Dedifferentiated amniotic fluid mesenchymal stem cell (primary cell): Measurements from ENCODE around the gene TLL2.
A peak's percentile ranks its signal among the peaks of the same experiment; 100 is the strongest.

ENCODE experiments used
- DNase-seq: peaks from one replicate; pipeline ENCODE4 v3.0.0-alpha.2; 2016; ENCODE audit errors: extremely low spot score

TLL2 gene

DNA sequence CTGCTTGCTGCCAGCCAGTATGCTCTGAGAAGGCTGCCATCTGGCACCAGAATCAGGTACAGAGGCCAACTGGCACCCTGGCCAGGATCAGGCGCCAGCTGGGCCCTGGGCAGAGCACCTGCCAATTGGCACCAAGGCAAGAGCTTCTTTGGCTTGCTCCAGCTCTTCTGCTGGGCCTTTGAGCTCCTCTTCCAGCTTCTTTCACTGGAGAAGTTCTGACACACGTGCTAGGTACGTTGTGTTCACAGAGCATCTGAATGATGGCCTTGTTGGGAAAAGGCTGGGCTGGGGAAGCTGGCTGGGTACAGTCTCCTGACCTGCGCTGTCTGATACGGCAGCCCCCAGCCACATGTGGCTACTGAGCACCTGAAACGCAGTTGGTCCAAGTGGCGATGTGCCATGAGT is 123.3 kb downstream of the TLL2 start:
- DNase-seq, result no peak

DNA sequence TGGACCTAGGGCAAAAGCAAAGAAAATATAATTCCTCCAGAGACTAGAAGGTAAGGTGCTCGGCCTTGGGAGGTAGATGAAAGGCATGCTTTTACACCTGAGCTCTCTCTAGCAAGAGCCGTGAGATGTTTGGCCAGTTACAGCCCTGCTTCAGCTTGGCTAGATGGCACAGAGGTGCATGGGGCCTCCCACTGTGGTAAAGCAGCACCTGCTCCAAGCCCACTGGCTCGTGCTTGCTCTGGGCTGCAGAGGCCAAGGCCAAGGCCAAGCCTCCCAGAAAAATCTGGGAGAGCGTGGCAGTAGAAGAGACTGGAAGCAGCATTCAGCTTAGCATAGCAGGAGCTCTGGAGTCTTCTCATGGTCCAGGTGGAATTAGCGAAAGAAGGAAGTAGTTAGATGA is 123.9 kb downstream of the TLL2 start:
- no peak for DNase-seq

DNA sequence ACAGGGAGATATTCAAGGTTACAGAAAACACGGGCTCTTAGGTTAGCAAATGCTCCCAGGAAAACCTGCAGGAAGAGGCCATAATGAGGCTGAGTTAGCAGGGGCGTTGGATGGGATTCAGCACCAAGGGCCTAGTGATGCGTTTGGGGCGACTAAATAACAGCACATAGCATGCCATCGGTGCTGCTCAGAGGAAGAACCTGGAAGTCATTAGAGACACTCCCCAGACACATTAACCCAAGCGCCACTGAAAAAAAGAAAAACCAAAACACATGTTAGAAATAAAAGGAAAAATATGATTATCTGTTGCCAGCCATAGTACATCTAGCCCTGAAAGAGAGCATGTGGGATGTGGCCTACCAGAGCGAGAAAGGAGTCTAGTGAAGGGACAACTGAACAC is 126.1 kb downstream of the TLL2 start:
- peak; percentile 36 for DNase-seq

DNA sequence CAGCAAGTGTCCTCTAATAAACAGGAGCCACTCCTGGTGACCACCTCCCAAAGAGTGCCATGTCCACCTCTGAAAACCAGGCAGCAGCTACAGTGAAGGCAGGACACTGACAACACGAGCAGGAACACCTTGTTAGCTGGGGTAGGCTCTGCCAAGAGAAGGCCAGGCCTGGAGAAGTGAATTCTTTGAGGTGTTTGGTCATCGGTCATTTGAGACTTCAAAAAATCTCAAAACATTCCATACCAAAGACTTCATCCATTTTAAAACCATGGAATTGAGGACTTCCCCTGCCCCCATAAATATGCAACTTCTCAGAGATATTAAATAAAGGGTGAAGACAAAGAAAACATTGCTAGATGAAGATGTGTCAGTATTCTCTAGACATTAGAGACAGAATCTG is 126.6 kb downstream of the TLL2 start:
- peak; percentile 16 for DNase-seq

DNA sequence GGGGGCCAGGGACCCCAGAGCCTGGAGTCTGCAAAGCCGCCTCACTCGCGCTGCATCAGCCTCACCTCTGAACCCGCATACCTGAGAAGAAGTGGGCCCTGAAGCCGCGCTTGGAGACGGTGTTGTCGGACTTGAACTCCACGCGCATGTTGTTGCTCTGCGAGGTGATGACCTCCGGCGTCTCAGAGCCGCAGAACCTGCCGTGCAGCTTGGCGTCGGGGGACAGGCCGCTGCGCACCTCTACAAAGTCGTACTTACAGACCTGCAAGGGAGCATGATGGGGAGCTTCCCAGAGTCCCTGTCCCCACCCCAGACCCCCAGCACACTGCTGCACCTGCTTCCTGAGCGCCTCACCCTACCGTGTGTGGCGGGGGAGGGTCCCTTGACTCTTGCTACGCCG is 129.2 kb downstream of the TLL2 start:
- DNase-seq, result no peak

DNA sequence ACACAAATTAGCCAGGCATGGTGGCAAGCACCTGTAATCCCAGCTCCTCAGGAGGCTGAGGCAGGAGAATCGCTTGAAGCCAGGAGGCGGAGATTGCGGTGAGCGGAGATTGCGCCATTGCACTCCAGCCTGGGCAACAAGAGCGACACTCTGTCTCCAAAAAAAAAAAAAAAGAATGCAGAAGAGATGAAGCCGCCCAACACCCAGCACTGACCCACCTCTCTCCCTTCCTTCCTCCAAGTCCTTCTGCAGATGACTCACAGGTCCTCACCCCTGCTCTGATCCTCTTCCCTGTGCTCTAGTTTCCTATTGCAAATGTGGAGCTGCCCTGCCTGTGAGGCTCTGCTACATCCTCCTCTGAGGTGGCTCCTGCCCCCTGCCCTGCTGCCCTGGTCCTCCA is 132.9 kb downstream of the TLL2 start:
- no peak for DNase-seq

DNA sequence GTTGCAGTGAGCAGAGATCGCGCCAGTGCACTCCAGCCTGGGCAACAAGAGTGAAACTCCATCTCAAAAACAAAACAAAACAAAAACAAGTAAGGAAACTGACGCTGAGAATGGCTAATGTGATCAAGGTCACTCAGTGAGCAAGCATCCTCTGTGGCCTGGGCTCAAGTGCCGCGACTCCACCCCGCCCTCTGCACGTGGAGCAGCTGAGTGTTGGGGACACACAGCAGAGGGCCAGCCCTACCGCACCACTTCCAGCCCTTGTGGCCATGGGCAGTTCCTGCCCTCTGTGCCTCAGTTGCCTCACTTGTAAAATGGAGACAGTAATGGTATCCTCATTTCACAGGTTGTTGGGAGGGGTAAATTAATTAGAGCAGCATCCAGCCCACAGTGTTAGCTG is 134.0 kb downstream of the TLL2 start:
- no peak for DNase-seq

DNA sequence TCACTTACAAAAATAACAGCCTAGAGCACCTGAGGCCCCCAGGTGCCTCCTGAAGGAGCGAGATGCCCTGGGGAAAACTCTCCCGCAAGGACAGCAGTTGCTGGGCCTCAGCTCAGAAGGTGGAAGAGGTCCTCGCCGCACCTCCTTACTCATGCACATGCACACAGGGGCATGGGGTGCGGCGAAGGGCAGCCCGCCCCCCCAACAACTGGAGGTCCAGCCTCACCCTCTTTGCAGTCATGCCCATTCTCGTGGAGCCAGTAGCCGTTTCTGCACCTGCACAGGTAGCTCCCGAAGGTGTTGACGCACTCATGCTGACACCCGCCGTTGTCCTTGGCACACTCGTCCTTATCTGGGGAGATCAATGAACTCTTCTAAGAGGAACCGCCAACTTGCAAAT is 135.0 kb downstream of the TLL2 start:
- DNase-seq, result no peak

DNA sequence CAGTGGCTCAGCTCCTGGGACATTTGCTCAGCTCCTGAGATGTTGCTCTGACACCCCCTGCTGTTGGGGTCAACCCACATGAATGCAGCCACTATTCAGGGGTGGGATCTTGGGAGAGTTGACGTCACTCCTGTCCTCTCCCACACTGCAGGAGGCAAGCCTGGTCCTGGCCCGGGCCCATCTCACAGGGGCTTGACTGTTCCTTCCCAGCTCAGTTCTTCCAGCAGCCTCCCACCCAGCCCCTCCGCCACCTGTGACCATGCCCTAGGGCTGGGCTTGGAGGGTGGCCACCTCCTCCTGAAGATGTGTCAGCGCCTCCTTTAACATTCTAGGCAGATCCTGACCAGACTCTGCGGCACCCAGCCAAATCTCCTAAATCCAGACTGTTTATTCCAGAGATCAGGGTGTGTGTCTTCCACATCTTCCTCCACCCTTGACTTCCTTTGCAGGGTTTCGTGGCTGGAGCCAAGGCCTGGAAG is 135.9 kb downstream of the TLL2 start:
- no peak for DNase-seq

DNA sequence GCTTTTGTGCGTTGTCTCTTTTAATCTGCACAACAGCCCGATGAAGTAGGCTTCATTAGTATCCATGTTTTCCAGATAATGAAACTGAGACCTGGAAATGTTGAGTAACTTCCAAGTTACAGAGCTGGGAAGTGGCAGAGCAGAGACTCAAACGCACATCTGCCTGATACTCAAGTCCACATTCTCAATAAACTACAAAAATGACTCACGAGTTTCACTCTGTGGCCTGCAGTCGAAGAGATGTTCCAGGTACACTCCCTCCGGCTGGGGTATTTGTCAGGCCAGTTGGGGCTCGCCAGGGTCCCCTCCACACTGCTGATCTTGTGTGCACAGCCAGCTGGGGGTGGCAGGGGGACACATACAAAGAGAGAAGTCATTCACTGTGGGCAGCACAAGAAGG is 137.2 kb downstream of the TLL2 start:
- no peak for DNase-seq

DNA sequence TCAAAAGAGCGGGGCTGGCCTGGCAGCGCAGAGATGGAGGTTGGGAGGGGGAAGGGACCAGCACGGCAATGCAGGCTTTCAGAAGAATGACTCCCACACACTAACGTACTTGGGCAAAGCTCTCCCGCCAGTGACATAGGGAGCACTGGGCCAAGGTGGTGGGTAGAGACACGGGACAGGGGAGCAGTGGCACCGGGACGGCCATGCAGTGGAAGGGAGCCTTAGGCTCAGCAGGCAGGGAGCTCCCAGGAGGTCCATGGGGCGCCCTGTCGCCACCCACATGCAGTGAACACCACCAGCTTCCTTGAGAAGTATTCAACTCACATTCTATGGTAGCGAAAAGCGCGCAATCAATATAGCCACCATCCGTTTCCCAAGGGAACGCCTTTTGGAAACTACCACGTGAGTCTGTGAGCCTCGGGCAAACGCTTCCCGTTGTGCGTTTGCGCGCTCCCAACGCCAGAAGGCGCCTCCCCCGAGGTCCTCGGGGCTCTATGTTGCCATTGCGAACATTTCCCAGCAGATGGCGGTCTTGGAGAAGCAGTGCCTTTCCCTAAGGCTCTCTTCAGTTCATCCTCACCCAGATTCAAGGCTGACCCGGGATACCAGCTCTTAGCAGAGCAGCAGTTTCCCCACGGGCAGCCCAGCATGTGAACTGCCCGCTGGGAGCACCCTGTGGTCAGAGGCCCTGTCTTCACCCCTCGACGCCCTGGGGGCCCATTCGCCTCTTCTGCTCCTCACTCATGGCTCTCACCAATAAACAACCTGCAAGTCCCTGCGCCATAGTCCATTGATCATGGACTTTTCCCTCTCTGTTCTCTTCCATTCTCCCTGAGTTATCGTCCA is 138.5 kb downstream of the TLL2 start:
- DNase-seq, result peak; percentile 86

DNA sequence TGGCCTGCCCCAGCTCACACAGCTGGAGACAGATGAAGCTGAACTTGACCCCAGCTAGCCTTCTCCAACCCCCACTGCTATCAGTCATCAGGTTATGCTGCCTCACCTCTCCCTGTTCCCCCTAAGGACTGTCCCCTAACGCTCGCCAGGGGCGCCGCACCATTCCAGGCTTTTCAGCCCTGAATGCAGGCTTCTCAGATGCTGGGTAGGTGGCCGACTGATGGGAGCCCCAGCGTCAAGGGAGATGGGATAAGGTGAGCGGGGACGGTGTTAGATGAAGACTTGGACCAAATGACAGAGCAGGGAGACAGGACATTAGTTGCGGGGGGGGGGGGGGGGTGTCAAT is 139.1 kb downstream of the TLL2 start:
- DNase-seq, result no peak

DNA sequence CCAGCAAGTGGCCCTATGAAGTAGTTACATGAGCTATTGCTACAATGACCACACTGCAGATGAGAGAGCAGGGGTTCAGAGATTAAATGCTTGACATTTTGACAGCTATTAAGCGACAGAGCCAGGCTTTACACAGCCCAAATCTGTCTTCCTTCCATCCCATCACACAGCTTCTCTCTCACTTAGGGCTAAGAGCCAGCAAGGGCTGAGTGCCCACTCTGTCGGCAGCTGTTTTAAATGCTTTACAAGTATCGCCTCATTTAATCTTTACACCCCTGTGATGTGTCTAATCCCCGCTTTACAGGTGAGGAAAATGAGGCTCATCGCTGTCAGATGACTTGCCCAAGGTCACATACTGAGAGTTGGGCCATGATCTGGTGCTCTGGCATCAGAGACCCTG is 139.7 kb downstream of the TLL2 start:
- DNase-seq, result no peak

DNA sequence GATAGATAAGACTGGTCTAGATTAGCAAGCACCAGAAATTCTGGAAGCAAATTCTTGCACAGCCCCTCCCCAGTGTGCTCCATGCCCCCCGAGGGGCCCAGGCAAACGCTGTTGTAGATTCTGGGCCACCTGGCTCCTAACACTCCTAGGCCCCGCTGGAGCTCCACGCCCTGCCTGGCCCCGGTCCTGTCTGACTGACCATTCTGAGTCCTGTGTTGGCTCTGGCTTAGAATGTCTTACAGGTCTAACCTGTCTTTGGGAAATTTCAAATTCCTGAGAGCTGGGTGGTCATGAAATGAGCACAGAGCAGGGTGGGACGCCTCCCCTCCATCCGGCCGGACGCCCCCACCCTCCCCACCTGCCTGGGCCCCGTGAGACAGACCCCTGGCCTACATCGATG is 142.4 kb downstream of the TLL2 start:
- no peak for DNase-seq

DNA sequence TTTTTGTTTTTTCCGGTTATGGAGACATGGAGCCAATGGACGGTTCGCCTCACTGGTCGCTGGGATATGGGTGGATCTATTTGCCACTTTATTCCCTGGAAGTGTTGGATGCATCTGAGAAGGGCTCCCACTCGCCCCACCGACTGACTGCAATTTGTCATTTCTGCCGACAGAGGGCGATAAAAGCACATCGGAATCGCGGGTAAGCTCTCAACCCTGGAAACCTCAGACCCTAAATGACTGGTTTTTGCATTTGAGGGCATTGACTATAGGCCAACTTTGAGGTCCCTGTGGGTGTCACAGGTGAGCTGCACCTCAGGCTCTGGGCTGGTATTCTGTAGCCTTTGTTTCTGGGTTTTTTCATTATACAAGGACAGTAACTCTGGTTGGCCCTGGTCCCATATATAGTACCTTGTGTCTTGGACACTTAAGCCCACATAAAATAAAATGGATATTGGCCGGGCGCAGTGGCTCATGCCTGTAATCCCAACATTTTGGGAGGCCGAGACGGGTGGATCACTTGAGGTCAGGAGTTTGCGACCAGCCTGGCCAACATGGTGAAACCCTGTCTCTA is 143.1 kb downstream of the TLL2 start:
- peak; percentile 37 for DNase-seq

DNA sequence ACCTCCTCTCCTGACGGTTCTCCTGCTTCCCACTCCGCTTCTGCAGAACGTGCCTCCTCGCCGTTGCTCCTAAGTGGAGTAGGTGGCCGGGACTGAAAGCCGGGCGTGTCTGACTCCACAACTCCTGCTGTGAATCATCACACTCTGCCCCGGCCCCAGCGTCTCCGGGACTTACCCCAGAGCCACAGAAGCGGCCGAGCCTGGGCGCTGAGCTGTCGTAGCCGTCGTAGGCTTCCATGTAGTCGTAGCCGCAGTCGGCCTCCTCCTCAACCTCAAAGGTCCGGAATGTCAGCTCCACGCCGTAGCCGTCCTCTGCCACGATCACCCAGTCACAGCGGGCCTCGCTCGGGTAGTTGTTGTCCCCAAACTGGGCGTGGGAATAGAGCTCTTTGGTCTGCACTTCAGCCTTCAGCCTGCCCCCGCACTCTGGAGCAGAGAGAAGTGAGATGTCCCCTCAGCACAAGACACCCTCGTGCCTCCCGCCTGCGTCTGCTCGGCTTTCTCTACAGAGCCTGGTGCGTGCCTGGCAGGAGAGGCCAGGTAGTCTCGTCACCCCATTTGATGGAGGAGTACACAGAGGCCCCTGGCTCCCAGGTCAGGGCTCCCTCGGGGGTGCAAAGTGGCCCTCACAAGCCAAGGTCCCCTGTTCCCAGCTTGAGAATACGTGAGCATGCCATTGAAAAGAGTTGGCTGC is 143.7 kb downstream of the TLL2 start:
- no peak for DNase-seq

DNA sequence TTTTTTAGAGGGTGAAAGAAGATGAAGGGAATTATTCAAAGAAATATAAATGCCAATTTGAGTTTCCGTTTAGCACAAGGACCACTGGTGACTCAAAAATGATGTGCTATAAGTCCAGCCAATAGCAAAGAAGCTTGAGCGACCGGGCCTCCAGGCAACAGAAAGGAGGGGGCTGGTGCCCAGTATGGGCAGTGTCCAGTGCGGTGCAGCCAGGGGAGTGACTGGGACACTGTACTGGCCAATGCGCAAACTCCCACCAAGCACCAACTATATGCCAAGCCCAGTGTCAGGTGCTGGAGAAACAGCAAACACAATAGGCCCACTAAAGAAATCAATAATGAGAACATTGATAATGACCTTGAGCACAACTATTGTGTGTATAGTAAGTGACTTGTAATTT is 144.8 kb downstream of the TLL2 start:
- no peak for DNase-seq

DNA sequence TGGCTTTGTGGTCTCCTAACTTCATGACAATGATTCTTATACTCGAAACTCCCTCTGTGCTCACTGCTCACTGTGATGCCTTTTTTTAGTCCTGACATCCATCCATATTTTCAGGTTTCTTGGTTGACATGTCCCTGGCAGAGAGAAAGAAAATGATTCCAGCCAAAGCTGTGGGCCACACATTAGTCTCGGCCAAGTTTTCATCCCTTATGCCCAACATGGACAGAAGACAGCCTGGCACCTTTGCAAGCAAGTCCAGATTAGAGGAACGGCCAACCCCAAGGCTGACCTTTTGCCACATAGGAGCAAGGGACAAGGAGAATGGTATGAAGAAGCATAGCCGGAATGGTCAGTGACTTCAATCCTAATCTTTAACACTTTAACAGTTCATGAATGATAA is 146.3 kb downstream of the TLL2 start:
- DNase-seq, result no peak

DNA sequence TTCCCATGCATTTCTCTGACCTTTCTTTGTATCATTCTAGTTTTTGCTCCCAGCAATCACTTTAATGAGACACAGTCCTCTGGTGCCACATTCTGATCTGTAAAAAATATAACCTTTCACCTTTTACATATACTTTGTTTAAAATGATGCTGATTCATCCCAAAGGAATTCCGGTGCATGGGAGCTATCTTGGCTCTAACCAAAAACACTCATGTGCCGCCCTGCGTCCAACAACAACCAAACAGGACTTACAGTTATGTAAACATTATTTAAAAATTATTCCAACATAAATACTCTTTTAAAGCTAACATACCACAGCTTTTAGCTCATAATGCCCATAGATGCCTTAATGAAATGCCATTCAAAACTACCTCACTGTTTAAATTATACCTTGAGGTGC is 147.2 kb downstream of the TLL2 start:
- DNase-seq, result peak; percentile 48

DNA sequence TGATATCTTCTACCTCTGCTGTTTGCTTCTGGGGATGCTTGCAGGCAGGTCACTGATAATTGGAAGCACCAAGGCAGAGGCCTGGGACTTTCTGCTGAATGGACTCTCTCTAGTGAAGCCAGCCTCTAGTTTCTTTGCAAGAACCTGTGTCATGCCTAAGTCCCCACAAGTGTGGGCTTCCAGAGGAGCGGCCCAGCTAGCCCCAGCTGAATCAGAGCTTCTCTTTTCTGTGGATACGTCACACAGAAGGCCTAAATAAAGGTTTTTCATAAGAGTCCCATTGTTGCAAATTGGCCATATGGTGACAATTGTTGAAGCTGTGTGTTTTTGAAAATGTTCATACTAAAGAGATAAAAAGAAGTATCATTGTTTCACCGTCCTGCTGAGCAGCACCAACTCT is 148.2 kb downstream of the TLL2 start:
- DNase-seq, result no peak

DNA sequence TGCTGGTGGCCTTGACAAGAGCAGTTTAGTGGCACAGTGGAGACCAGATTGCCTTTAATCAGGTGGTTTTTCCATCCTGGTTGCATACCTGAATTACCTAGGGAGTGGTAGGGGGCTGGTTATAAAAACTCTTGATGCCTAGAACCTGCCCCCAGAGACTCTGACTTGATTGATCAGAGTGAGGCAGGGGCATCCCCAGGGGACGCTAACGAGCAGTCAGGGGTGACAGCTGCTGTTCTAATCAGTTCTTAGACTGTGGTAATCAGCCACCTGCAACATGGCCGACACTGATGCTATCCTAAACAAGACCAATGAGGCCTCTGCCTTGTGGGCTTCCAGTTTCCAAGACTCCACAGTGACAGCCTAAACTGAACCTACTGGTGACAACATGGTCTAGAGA is 153.0 kb downstream of the TLL2 start:
- no peak for DNase-seq

DNA sequence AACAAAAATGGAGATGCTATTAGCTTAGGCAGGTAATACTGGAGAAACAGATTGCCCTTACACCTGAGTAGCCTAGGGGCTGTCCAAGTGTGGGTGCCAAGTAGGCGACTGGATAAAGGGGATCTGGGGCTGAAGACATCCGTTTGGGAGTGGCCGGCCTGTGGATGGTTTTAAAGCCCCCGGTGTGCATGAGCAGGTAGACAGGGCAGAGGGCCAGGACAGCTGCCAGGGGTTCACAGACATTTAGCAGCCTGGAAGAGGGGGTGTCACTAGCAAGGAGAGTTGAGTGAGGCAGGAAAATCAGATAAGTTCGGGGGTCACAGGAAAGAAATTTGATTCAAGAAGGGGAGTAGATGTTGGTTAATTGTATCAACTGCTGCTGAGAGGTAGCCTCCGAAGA is 153.4 kb downstream of the TLL2 start:
- no peak for DNase-seq

DNA sequence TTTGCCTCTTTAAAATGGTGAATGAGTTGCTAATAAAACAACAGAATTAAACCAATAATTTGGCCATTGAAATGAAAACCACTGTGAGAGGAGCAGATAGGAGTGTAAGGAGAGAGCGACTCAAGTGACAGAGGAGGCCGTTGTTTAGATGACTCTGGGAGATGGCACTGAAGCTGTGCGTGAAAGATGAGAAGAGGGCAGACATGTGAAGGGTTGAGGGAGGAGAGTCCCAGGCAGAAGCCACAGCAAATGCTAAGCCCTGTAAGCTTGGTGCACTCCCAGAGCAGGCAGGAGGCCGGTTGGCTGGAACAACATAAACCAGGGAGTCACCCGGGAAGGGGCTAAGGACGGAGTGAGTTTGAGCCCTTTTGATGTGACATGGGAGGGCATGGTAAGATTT is 154.1 kb downstream of the TLL2 start:
- DNase-seq, result no peak
